Measurements from ENCODE around the gene NCKIPSD.

The NCKIPSD gene

DNA sequence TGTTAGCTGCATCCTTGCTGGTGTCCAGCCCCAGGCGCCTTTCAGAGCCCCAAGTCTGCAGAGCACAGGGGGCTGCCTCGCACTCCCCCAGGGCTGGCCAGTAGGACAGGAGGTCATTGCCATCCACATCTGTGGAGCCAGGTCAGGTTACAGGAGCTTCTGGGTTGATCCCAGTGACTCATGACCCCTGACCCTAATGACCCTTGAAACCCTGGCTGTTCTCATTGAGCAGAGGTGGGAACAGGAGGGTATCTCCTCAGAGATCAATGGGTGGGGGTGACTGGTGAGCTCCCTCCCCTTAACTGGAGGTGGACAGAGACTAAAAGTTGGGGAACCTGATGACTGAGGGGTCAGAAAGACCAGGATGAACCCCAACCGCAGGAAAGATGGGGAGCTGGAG, 44.3 kb downstream of the NCKIPSD start:
- Histone ChIP-seq H3K27me3 (ENCODE audit: control insufficient read depth, insufficient read depth, low read length) (no peaks in the 10 kb centered on the region), H3K4me1 (ENCODE audit: control insufficient read depth, insufficient read depth, low read length) (peaks cover 11% of the 10 kb centered on the region), H3K4me3 (ENCODE audit: low read depth, low read length) (no peak overlapping the region), H3K9ac (ENCODE audit: low read length) (no peak overlapping the region), H3K27ac (ENCODE audit: low read depth, low read length) (no peak overlapping the region), H3K9me3 (ENCODE audit: control insufficient read depth, insufficient read depth, low read depth, low read length) (no peaks in the 10 kb centered on the region), H3K36me3 (ENCODE audit: control insufficient read depth, insufficient read depth, low read length) (peaks cover 78% of the 10 kb centered on the region)

DNA sequence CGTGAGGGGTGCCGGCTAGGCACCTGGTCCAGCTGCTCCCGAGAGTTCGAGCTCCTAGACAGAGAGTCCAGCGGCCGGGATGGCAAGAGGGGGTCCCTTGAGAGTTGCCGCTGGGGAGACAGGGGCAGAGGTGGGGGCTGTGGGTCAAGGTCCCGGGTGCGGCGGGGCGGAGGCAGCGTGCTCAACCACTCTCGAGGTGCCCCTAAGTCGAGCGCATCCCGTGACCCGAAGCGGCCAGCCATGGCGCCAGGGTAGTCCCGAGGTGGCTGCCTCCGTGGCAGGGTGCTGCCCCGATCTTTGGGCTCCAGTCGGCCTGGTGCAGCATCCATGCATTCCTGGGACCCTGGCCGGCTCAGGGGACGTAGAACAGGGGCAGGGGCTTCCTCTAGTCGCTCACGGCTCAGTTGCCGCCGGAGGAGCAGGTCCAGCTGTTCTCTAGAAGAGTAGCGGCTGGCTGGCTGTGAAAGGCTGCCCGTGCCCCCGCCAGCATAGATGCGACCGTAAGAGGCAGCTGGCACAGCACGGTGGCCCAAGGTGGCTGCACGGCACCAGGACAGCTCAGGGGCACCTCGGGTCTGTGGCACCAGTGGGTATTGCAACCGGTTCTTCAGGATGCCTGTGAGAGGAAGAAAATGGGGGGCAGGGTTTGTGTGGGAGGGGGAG, 45.6 kb downstream of the NCKIPSD start:
- H3K9me3 ChIP-seq (ENCODE audit: control insufficient read depth, insufficient read depth, low read depth, low read length), result no peaks in the 10 kb centered on the region
- no peaks in the 10 kb centered on the region for H3K27me3 ChIP-seq (ENCODE audit: control insufficient read depth, insufficient read depth, low read length)
- H3K9ac ChIP-seq (ENCODE audit: low read length), result no peak overlapping the region
- H3K36me3 ChIP-seq (ENCODE audit: control insufficient read depth, insufficient read depth, low read length), result peaks cover 65% of the 10 kb centered on the region
- H3K27ac ChIP-seq (ENCODE audit: low read depth, low read length), result no peak overlapping the region
- H3K4me1 ChIP-seq (ENCODE audit: control insufficient read depth, insufficient read depth, low read length), result peaks cover 17% of the 10 kb centered on the region
- no peak overlapping the region for H3K4me3 ChIP-seq (ENCODE audit: low read depth, low read length)

DNA sequence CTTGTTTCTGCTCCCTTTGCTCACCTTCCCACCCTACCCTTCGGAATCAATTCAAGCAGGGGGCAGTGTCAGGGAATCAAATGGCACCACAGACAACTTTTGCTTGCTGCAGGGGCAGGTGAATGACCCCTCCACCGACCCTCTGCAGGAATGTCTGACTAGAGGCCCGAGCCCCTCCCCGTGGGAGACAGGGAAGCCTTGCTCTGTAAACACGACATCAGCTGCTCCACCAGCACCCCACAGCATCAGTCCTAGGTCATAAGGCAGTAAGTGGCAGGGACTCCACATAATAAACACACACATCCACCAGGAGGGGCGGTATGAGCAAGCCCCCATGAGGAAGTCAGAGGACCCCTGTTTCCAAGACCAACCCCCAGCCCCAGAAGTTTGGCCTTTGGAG, 48.4 kb downstream of the NCKIPSD start:
- H3K4me1 ChIP-seq (ENCODE audit: control insufficient read depth, insufficient read depth, low read length), result peaks cover 24% of the 10 kb centered on the region
- peaks cover 54% of the 10 kb centered on the region for H3K36me3 ChIP-seq (ENCODE audit: control insufficient read depth, insufficient read depth, low read length)
- no peaks in the 10 kb centered on the region for H3K27me3 ChIP-seq (ENCODE audit: control insufficient read depth, insufficient read depth, low read length)
- H3K4me3 ChIP-seq (ENCODE audit: low read depth, low read length), result no peak overlapping the region
- H3K9ac ChIP-seq (ENCODE audit: low read length), result no peak overlapping the region
- H3K9me3 ChIP-seq (ENCODE audit: control insufficient read depth, insufficient read depth, low read depth, low read length), result no peaks in the 10 kb centered on the region
- no peak overlapping the region for H3K27ac ChIP-seq (ENCODE audit: low read depth, low read length)

DNA sequence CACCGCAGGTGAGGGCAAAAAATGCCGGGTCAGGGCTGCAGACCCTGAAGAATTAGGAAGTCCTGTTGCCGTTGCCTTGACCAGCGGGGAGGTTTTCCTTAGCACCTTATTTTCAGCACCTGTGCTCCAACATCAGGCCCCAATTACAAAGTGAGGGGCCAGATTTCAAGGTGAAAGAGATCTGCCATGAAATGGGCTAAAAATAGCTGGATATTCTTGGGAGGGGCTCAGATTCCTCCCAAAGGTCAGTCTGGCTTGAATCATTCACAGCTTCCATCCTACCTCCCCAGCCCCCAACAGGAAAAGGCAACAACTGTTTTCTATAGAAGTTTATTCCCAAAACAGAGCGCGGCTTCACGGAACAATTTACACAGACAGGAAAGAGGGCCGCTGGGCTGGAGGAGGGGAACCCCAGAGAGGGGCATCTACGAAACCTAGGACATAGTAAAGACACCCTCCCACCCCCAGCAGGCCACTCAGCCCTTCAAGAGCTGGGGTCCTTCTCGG, 49.5 kb downstream of the NCKIPSD start:
- H3K4me1 ChIP-seq (ENCODE audit: control insufficient read depth, insufficient read depth, low read length), result peaks cover 24% of the 10 kb centered on the region
- H3K27me3 ChIP-seq (ENCODE audit: control insufficient read depth, insufficient read depth, low read length), result no peaks in the 10 kb centered on the region
- peak overlapping the region; percentile 80; the same call in 1 of the 2 replicates for H3K27ac ChIP-seq (ENCODE audit: low read depth, low read length)
- H3K9me3 ChIP-seq (ENCODE audit: control insufficient read depth, insufficient read depth, low read depth, low read length), result no peaks in the 10 kb centered on the region
- H3K9ac ChIP-seq (ENCODE audit: low read length), result peak overlapping the region; percentile 80
- H3K4me3 ChIP-seq (ENCODE audit: low read depth, low read length), result peak overlapping the region; percentile 93
- H3K36me3 ChIP-seq (ENCODE audit: control insufficient read depth, insufficient read depth, low read length), result peaks cover 54% of the 10 kb centered on the region

DNA sequence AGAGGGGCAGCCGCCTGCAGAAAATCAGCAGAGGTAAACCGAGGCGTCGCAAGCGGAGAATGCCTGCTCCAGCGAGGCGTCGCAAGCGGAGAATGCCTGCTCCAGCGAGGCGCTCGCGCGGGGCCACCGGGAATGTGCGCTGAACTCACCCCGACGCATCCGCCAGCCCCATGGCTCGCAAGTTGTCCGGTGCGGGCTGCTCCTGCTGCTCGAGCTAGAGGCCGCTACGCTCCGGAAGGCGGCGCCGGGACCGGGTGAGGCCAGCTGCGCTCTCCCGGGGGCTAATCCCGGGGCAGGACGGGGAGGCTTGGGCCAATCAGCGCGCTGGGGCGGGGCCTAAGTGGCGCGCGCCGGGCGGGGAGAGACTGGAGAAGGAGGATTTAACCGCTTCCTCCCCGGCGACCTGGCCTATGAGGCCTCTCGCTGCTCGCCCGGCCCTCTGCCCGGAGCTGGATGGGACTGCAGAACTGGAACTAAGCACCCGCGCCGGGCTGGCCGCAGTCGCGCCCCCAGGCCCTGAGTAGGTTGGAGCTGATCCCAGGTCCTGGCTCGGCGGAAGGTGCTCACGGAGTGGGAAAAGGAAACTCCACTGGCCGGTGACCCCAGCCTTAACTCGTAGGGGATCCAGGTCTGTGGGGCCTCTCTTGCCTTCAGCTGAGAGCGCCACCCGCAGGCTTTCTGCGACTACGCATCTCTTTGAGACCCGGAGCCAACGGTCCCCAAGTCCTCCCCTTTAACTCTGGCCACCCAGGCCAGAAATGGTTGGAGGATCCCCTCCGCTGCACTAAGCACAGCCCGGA, 50.3 kb downstream of the NCKIPSD start, which contains the start of gene SLC26A6:
SLC26A6 (minus strand) TSS at position 240 of the 800 bp plus-strand sequence; CDS start at position 172, 68 bp downstream.
- peaks cover 54% of the 10 kb centered on the region for H3K36me3 ChIP-seq (ENCODE audit: control insufficient read depth, insufficient read depth, low read length)
- H3K27ac ChIP-seq (ENCODE audit: low read depth, low read length), result peak within 1 kb of the TSS; percentile 80; the same call in 1 of the 2 replicates
- peaks cover 24% of the 10 kb centered on the region for H3K4me1 ChIP-seq (ENCODE audit: control insufficient read depth, insufficient read depth, low read length)
- no peaks in the 10 kb centered on the region for H3K27me3 ChIP-seq (ENCODE audit: control insufficient read depth, insufficient read depth, low read length)
- peak within 1 kb of the TSS; percentile 93 for H3K4me3 ChIP-seq (ENCODE audit: low read depth, low read length)
- H3K9me3 ChIP-seq (ENCODE audit: control insufficient read depth, insufficient read depth, low read depth, low read length), result no peaks in the 10 kb centered on the region
- H3K9ac ChIP-seq (ENCODE audit: low read length), result peak within 1 kb of the TSS; percentile 80

DNA sequence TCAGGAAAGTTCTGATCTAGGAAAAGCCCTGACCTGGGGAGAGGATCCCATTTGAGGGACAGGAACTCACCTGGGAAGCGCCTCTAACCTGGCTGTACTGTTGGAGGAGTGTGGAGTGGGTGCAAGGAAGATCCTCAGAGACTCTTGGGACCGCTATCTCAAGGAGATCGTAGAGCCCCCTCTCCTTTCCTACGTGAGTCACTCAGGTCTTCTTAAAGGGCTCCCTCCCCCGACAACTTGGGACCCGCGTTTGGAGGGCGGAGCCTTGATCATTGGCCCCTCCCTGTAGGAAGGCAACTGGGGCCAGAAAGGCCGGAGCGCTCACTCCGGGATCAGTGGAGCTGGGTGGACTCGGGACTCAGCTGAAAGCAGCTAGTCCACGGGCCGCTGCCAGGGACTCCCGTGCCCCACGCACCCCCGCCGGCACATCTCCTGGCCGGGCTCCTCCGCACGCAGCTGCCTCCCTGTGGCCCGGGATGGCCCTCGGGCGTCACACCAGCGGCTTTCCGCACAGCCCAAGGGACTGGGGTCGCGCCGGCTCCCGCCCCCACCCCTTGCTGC, 51.0 kb downstream of the NCKIPSD start:
- Histone ChIP-seq H3K4me3 (ENCODE audit: low read depth, low read length) (peak overlapping the region; percentile 93), H3K9ac (ENCODE audit: low read length) (peak overlapping the region; percentile 80), H3K27me3 (ENCODE audit: control insufficient read depth, insufficient read depth, low read length) (no peaks in the 10 kb centered on the region), H3K27ac (ENCODE audit: low read depth, low read length) (peak overlapping the region; percentile 54; the same call in 1 of the 2 replicates), H3K36me3 (ENCODE audit: control insufficient read depth, insufficient read depth, low read length) (peaks cover 54% of the 10 kb centered on the region), H3K4me1 (ENCODE audit: control insufficient read depth, insufficient read depth, low read length) (peaks cover 24% of the 10 kb centered on the region), H3K9me3 (ENCODE audit: control insufficient read depth, insufficient read depth, low read depth, low read length) (no peaks in the 10 kb centered on the region)

DNA sequence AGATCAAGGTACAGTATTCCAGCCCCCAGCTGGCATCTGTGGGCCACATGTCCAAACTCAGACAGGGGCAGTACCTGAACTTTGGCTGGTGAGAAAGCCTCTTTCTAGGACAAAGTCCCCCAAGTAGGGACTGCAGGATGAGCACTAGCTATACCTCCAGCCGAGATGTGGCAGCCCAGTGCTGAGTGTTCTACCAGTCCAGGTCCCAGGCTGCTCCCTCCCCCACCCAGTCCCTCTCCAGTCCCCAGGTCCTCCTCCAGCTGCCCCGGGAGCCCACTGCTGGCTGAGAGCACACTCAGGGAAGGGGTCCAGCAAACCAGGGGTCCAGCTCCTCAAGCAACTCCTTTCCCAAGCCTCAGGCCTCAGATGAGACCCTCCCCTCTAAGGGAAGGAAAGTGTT, 52.0 kb downstream of the NCKIPSD start:
- Histone ChIP-seq H3K27ac (ENCODE audit: low read depth, low read length) (no peak overlapping the region), H3K4me3 (ENCODE audit: low read depth, low read length) (peak overlapping the region; percentile 93; the same call in 1 of the 2 replicates), H3K9me3 (ENCODE audit: control insufficient read depth, insufficient read depth, low read depth, low read length) (no peaks in the 10 kb centered on the region), H3K36me3 (ENCODE audit: control insufficient read depth, insufficient read depth, low read length) (peaks cover 54% of the 10 kb centered on the region), H3K9ac (ENCODE audit: low read length) (peak overlapping the region; percentile 36), H3K4me1 (ENCODE audit: control insufficient read depth, insufficient read depth, low read length) (peaks cover 24% of the 10 kb centered on the region), H3K27me3 (ENCODE audit: control insufficient read depth, insufficient read depth, low read length) (no peaks in the 10 kb centered on the region)

DNA sequence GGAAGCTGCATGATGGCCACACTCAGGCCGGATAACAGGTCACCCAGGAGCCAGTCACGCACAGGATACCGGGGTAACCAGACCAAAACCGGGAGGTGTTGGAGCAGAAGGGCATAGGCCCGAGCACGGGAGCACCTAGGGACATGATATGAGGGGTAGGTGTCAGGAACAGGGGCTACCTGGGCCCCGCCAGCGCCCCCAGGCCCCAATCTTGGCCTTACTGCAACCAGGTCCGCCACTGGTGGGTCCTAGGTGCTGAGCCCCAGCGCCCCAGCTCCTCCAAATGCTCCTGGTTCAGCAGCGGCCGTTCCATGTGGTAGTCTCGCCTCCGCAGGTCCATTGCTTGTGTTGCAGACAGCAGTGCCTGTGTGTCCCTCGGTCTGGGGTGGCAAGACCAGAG, 52.5 kb downstream of the NCKIPSD start:
- peaks cover 59% of the 10 kb centered on the region for H3K36me3 ChIP-seq (ENCODE audit: control insufficient read depth, insufficient read depth, low read length)
- H3K27ac ChIP-seq (ENCODE audit: low read depth, low read length), result no peak overlapping the region
- H3K27me3 ChIP-seq (ENCODE audit: control insufficient read depth, insufficient read depth, low read length), result no peaks in the 10 kb centered on the region
- H3K9ac ChIP-seq (ENCODE audit: low read length), result no peak overlapping the region
- no peaks in the 10 kb centered on the region for H3K9me3 ChIP-seq (ENCODE audit: control insufficient read depth, insufficient read depth, low read depth, low read length)
- no peak overlapping the region for H3K4me3 ChIP-seq (ENCODE audit: low read depth, low read length)
- H3K4me1 ChIP-seq (ENCODE audit: control insufficient read depth, insufficient read depth, low read length), result peaks cover 24% of the 10 kb centered on the region

DNA sequence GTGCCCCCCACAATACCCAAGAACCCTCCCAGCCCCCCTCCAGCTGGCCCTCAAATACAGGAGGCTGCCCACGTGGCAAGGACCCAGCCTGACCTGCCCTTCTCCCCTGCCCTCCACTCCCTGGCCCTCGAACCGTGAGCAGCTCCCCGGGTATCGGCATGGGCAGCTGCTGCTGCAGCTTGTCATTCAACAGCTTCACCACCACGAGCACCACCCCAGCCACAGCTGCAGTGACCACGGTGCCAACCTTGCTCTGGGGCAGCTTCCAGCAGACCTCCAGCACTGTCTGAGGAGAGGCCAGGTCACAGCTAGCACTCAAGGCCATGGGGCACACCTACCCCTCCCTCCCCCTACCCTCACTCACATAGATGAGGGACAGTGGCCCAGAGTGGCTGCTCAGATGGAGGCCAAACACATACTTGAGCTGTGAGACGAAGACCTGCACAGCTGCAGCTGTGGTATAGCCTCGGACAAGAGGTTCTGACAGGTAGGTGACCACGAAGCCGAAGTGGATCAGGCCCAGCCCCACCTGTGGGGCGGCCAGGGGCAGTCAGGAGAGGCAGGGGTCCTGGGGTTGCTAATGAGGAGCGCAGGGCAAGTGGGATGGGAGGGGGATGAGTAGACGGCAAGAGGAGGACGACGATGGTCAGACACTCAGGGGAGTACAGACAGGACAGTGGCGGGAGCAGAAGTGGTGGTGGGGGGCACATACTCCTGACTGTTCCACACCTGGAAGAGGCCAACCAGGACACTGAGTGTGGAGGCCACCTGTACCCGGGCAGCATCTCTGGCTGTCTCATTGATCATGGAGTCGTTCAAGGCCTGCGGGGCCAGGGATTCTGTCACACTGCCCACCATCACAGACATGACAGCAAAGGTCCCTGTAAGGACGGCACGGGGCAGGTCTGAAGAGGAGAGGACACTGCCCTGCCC, 53.9 kb downstream of the NCKIPSD start:
- Histone ChIP-seq H3K27me3 (ENCODE audit: control insufficient read depth, insufficient read depth, low read length) (no peaks in the 10 kb centered on the region), H3K4me1 (ENCODE audit: control insufficient read depth, insufficient read depth, low read length) (peaks cover 16% of the 10 kb centered on the region), H3K36me3 (ENCODE audit: control insufficient read depth, insufficient read depth, low read length) (peaks cover 70% of the 10 kb centered on the region), H3K27ac (ENCODE audit: low read depth, low read length) (no peak overlapping the region), H3K4me3 (ENCODE audit: low read depth, low read length) (no peak overlapping the region), H3K9ac (ENCODE audit: low read length) (no peak overlapping the region), H3K9me3 (ENCODE audit: control insufficient read depth, insufficient read depth, low read depth, low read length) (no peaks in the 10 kb centered on the region)

DNA sequence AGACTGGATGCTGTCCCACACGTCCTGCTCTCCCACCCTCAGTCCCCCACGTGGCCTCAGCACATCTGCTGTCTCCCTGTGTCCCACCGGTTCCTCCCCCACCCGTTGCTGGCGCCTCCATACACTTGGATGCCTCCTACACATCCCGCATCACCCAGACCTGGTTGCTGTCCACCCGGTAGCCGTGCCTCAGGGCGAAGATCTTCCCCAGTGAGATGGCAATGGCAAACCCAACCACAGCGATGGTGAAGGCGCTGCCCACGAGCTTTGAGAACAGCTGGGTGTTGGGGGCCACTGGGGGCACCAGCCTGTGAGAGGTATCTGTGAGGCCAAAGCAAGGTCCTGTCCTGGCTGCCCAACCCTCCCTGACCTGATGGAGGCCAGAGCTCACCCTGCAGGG, 54.9 kb downstream of the NCKIPSD start:
- no peaks in the 10 kb centered on the region for H3K27me3 ChIP-seq (ENCODE audit: control insufficient read depth, insufficient read depth, low read length)
- H3K9ac ChIP-seq (ENCODE audit: low read length), result no peak overlapping the region
- H3K4me3 ChIP-seq (ENCODE audit: low read depth, low read length), result no peak overlapping the region
- no peak overlapping the region for H3K27ac ChIP-seq (ENCODE audit: low read depth, low read length)
- H3K9me3 ChIP-seq (ENCODE audit: control insufficient read depth, insufficient read depth, low read depth, low read length), result no peaks in the 10 kb centered on the region
- H3K36me3 ChIP-seq (ENCODE audit: control insufficient read depth, insufficient read depth, low read length), result peaks cover 80% of the 10 kb centered on the region
- H3K4me1 ChIP-seq (ENCODE audit: control insufficient read depth, insufficient read depth, low read length), result peaks cover 7% of the 10 kb centered on the region; the same call in 1 of the 2 replicates
